Heart left ventricle (tissue), 16 donors: ENCODE measurements around the gene SLC4A2. TPM values are rescaled to one million over a fixed set of nuclear protein-coding genes. Genes with fewer than 3 reads are reported as not detected.

Source experiments
- ATAC-seq, 4 donors: fragments of 200-7000 bp; cut with Tn5 transposase; one replicate each; pipeline ENCODE4 v1.9.1; 2020 to 2022; ENCODE audit warnings: moderate library complexity in 4 of 4, mild to moderate bottlenecking in 3 of 4, moderate number of reproducible peaks in 1 of 4
- DNase-seq, 5 donors: peaks; one replicate each; pipeline ENCODE4 v3.0.0-alpha.2; 2020
- H3K27ac ChIP-seq, 12 donors: fragments of 200-600 bp; sonication (generic) in 4 of 12; one replicate each; pipeline versions ENCODE4 v1.5.0 to v1.8.0; 2016 to 2022; ENCODE audit warnings: mild to moderate bottlenecking in 2 of 12
- H3K27me3 ChIP-seq, 9 donors: fragments of 200-600 bp; sonication (generic) in 2 of 9; one replicate each; pipeline versions ENCODE4 v1.5.1 to v1.8.0; 2016 to 2022; ENCODE audit warnings: mild to moderate bottlenecking in 3 of 9
- H3K36me3 ChIP-seq, 9 donors: fragments of 200-600 bp; sonication (generic) in 2 of 9; one replicate each; pipeline versions ENCODE4 v1.5.0 to v1.8.0; 2018 to 2022; ENCODE audit warnings: mild to moderate bottlenecking in 2 of 9
- H3K4me1 ChIP-seq, 12 donors: fragments of 200-600 bp; sonication (generic) in 4 of 12; one replicate each; pipeline versions ENCODE4 v1.5.0 to v1.8.0; 2016 to 2022; ENCODE audit warnings: mild to moderate bottlenecking in 3 of 12
- H3K4me3 ChIP-seq, 12 donors: fragments of 200-600 bp; sonication (generic) in 4 of 12; one replicate each; pipeline versions ENCODE4 v1.5.0 to v1.8.0; 2017 to 2022; ENCODE audit warnings: mild to moderate bottlenecking in 9 of 12, moderate library complexity in 4 of 12
- H3K9me3 ChIP-seq, 12 donors: fragments of 200-600 bp; sonication (generic) in 4 of 12; one replicate each; pipeline versions ENCODE4 v1.5.0 to v1.8.0; 2016 to 2022; ENCODE audit warnings: mild to moderate bottlenecking in 1 of 12
- CTCF ChIP-seq, 12 donors: fragments of 200-600 bp; sonication (generic) in 4 of 12; IDR thresholded peaks; one replicate each; pipeline versions ENCODE4 v1.5.0 to v1.8.0; 2018 to 2022; ENCODE audit warnings: antibody characterized with exemption in 12 of 12, mild to moderate bottlenecking in 5 of 12
- POLR2A ChIP-seq, 2 donors: fragments of 450-650 bp; IDR thresholded peaks; one replicate each; pipeline ENCODE4 v1.6.1; 2017; ENCODE audit warnings: antibody characterized with exemption in 2 of 2, mild to moderate bottlenecking in 2 of 2, moderate library complexity in 2 of 2
- WGBS, 4 donors: extraction: QIAGEN DNeasy Blood & Tissue Kit in 2 of 4; methylation state at CpG; one replicate each; pipeline versions ENCODE4 v1.1.5 to v1.1.7; 2013 to 2018; 5-methylcytosine and 5-hydroxymethylcytosine counted together
- intact Hi-C, 10 donors: fragments of 100-400 bp; cut with DNase I; formaldehyde crosslinking; loops; one replicate each; pipeline versions ENCODE4 v1.11.1 to v1.14.2; 2022
- polyA plus RNA-seq, 2 donors: library from polyadenylated mRNA; stranded (reverse); fragments of 200-250 nt; gene quantifications; one replicate each; pipeline ENCODE4 v1.2.3, GENCODE V29; 2013
- total RNA-seq, 9 donors: library from RNA; depleted of rRNA in 2 of 9; stranded (reverse); fragments of >200 nt in 2 of 9; fragmentation: NEBNext Ultra II Directional in 3 of 9; extraction: Animal tissue kit (Norgen Biotek cat#: 25700) in 3 of 9; gene quantifications; one replicate each; pipeline versions ENCODE4 v1.1.0 to v1.2.4, GENCODE V29; 2016 to 2023
- donor health status: ischemic (EF 13 %, LVEDD 7.1; RV severe dilation, severe dysfunction).
- donor health status: healthy with polysubstance abuse.
- donor health status: DM: no; HTN: yes; CAD: no.
- donor health status: DM: no; HTN: no; CAD: no.
- donor health status: ischemic (EF 25% LVEDD 6.9; RV normal size, moderate dysfunction).
- donor health status: ischemic (EF 25% LVEDD 5.7; RV mildly dilated, moderate dysfunction).
- donor health status: healthy.
- donor health status: DM: yes; HTN: yes; CAD: no.
- donor health status: ischemic (EF 35%, LVEDD 5.7; RV mildly dilated, moderate dysfunction).
- donor health status: nonischemic (EF 11% LVEDD 7.7; RV severe dilation, severe dysfunction).
- donor health status: DM: yes; HTN: yes; CAD: no.
- donor health status: PGD.
- donor health status: ischemic (EF 29% LVEDD 5.4; RV normal size, mild dysfunction).
- donor health status: nonischemic (EF 23%, LVEDD 6.1; RV moderate dilation, normal function).

Gene SLC4A2
- total and polyA plus RNA-seq, 11 donors, result 44.1 to 113 (median 68.3) TPM

DNA sequence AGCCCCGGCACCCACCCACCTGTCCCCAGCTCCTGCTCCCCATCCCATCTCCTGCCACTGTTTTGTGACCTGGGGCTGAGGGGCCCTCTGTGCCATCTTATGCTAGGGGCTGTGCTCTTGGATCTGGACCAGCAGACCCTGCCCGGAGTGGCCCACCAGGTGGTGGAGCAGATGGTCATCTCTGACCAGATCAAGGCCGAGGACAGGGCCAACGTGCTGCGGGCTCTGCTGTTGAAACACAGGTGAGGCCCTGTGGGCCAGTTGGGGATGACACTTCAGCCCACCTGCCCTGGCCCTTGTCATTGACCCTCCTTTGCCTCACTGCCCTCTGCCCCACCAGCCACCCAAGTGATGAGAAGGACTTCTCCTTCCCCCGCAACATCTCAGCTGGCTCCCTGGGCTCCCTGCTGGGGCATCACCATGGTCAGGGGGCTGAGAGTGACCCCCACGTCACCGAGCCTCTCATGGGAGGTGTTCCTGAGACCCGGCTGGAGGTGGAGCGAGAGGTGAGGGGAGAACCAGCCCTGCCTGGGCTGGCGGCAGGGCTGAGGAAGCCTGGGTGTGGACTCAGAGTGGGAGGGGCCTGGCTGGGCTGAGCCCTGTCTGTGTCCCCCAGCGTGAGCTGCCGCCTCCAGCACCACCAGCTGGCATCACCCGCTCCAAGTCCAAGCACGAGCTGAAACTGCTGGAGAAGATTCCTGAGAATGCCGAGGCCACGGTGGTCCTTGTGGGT lies 10.6 kb downstream of the SLC4A2 start:
- 89 to 93% (median 92%) methylated on average over 8 to 17 of the region's 17 CpGs for WGBS, 4 donors
- H3K36me3 ChIP-seq, result peaks cover 0 to 100% (median 98%) of the 10 kb centered on the region in 9 donors
- ATAC-seq, result no peak

GRCh38 chr7:151070574-151070960 lies 11.2 kb downstream of the SLC4A2 start:
- Histone ChIP-seq H3K9me3 (no peaks in the 10 kb centered on the region), H3K4me1 (no peaks in the 10 kb centered on the region), H3K27me3 (no peaks in the 10 kb centered on the region), H3K27ac (no peak overlapping the region), H3K36me3 (peaks cover 0 to 100% (median 98%) of the 10 kb centered on the region in 9 donors), H3K4me3 (no peak overlapping the region)
- WGBS, 4 donors, result 91 to 97% (median 92%) methylated on average over 14 to 15 of the region's 15 CpGs
- DNase-seq (no peak), ATAC-seq (no peak)
- TF ChIP-seq CTCF (IDR thresholded peaks at IDR 0.05) (no peak), POLR2A (IDR thresholded peaks at IDR 0.05) (no peak)
- intact Hi-C loops, result no loop called here

More for the DNA sequence above, 10.6 kb downstream of the SLC4A2 start:
- intact Hi-C loops, result loop anchor here in 1 of 10 donors (10.0 kb wide), 1 partner anchor 45 kb away; no protein-coding TSS in a partner anchor
- DNase-seq, result no peak
- peaks cover 0 to 3% (median 0%) of the 10 kb centered on the region in 12 donors for H3K4me1 ChIP-seq
- H3K27ac ChIP-seq, result no peak overlapping the region
- H3K9me3 ChIP-seq, result no peaks in the 10 kb centered on the region
- no peaks in the 10 kb centered on the region for H3K27me3 ChIP-seq
- TF ChIP-seq CTCF (IDR thresholded peaks at IDR 0.05) (no peak), POLR2A (IDR thresholded peaks at IDR 0.05) (no peak)
- H3K4me3 ChIP-seq, result no peak overlapping the region

DNA sequence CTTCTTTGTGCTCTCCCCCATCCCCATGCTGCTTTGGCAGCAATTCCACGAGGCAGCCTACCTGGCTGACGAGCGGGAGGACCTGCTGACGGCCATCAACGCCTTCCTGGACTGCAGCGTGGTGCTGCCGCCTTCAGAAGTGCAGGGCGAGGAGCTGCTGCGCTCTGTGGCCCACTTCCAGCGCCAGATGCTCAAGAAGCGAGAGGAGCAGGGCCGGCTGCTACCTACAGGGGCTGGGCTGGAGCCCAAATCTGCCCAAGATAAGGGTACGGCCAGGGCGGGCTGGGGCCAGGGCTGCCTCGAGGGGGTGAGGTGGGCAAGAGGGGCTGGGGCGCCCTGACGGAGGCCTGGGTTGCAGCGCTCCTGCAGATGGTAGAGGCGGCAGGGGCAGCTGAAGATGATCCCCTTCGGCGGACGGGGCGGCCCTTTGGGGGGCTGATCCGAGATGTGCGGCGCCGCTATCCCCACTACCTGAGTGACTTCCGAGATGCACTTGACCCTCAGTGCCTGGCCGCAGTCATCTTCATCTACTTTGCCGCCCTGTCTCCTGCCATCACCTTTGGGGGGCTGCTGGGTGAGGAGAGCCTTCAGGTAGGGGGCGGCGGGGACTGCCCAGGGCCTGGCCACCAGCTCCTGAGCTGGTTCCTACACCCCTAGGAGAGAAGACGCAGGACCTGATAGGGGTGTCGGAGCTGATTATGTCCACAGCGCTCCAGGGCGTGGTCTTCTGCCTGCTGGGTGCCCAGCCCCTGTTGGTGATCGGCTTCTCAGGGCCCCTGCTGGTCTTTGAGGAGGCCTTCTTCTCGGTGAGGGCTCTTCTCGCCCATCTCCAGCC lies 11.9 kb downstream of the SLC4A2 start:
- no peak for DNase-seq
- H3K4me3 ChIP-seq, result no peak overlapping the region
- peaks cover 0 to 2% (median 0%) of the 10 kb centered on the region in 12 donors for H3K4me1 ChIP-seq
- intact Hi-C loops, result no loop called here
- no peaks in the 10 kb centered on the region for H3K27me3 ChIP-seq
- H3K36me3 ChIP-seq, result peaks cover 0 to 100% (median 98%) of the 10 kb centered on the region in 9 donors
- no peaks in the 10 kb centered on the region for H3K9me3 ChIP-seq
- 87 to 91% (median 89%) methylated on average over 33 to 39 of the region's 39 CpGs for WGBS, 4 donors
- H3K27ac ChIP-seq, result no peak overlapping the region
- ATAC-seq, result no peak
- TF ChIP-seq CTCF (IDR thresholded peaks at IDR 0.05) (no peak), POLR2A (IDR thresholded peaks at IDR 0.05) (no peak)

GRCh38 chr7:151073990-151074389 lies 14.6 kb downstream of the SLC4A2 start:
- peaks cover 0 to 84% (median 75%) of the 10 kb centered on the region in 9 donors for H3K36me3 ChIP-seq
- no peak overlapping the region for H3K27ac ChIP-seq
- H3K27me3 ChIP-seq, result no peaks in the 10 kb centered on the region
- TF ChIP-seq CTCF (IDR thresholded peaks at IDR 0.05), result no peak
- intact Hi-C loops, result no loop called here
- H3K4me1 ChIP-seq, result peaks cover 0 to 29% (median 18%) of the 10 kb centered on the region in 12 donors
- no peak overlapping the region for H3K4me3 ChIP-seq
- ATAC-seq (no peak), DNase-seq (no peak)
- WGBS, 4 donors, result 84 to 88% (median 86%) methylated on average over 17 of the region's 17 CpGs
- H3K9me3 ChIP-seq, result no peaks in the 10 kb centered on the region
